GM18505 (cell line): ENCODE measurements around the gene RRP15.

ENCODE experiments used
- ATAC-seq: cut with Tn5 transposase; IDR thresholded peaks from one replicate; pipeline ENCODE4 v1.9.1; 2021; ENCODE audit not compliant: unreplicated experiment
- POLR2A ChIP-seq: IDR thresholded peaks from 4 replicates; pipeline ENCODE4 v1.6.1; 2011; ENCODE audit warnings: borderline replicate concordance; ENCODE audit not compliant: insufficient read depth, insufficient read length; ENCODE audit errors: extremely low read depth

The RRP15 gene

GRCh38 chr1:218348628-218349071 is 63.6 kb downstream of the RRP15 start:
- no peak for TF ChIP-seq POLR2A
- no peak for ATAC-seq

DNA sequence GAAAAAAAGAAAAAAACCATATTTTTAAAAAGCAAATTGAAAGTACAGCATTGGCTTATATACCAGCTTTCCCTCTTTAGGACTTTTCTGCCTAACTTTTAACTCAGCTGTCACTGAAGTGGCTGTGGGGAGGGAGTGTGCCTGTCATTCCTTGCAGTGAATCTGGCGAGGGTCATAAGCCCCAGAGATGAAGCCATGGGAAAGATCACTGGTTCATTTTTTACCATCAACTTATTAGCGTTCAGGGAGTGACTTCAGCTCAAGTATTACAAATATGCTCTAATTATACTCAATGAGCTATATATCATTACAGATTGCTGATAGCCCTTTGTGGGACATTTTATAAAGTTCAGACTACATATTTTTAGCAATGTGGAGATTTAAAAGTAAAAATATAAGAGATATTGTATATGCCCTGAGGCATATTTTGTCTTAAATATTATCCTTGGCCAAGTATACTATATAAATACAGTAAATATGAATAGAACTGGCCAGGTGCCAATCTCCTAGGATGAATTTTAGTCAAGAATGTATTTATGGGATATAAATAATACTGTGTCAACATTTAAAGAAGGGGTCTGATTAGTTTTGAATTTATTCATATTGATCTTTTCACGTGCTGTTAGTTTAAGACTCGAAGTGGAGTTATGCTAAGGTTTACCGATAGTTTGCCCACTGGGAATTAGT is 64.4 kb downstream of the RRP15 start:
- TF ChIP-seq POLR2A: no peak
- no peak for ATAC-seq

DNA sequence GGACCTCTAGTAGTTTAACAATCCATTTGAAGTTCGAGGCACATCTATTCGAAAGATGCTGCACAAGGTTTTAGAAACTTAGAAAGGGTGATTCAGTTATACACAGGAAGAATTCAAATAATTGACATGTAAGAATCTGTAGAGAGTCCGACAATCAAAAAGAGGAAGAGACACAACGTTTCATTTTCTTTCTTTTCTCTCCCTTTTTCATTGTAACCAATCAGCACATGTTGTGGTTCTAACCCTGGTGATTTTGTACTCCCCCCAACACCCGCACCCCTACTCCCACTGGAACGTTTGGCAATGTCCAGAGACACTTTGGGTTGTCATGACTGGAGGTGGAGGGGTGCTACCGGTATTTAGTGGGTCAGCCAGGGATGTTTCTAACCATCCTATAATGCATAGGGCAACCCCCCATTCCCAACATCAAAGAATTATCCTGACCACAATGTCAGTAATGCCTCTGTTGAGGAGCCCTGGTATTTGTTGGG is 65.0 kb downstream of the RRP15 start:
- no peak for ATAC-seq
- TF ChIP-seq POLR2A: no peak

DNA sequence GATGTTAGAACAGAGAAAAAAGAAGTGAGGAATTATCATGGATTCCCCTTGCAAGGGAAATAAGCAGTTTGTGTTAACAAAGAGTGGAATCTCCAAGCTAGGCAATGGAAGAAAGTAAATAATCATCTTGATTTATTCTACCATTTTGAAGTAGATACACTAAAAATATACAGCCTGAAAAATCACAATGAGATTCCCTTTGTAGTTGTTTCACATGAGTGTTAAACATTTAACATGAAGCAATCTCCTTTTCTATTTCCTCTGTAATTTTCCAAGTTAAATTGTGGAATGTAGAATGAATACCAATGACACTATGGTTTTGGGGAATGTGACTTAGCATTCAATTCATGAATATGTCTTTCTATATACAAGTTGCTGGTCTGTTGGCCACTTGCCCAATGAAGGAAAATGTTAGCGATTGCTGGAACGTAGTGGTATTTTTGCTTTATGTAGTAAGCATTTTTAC is 65.7 kb downstream of the RRP15 start:
- no peak for ATAC-seq
- TF ChIP-seq POLR2A: no peak

- TF ChIP-seq POLR2A: no peak
- peak; percentile 73 for ATAC-seq
Observed at GRCh38 chr1:218351391-218352074, 66.4 kb downstream of the RRP15 start.

DNA sequence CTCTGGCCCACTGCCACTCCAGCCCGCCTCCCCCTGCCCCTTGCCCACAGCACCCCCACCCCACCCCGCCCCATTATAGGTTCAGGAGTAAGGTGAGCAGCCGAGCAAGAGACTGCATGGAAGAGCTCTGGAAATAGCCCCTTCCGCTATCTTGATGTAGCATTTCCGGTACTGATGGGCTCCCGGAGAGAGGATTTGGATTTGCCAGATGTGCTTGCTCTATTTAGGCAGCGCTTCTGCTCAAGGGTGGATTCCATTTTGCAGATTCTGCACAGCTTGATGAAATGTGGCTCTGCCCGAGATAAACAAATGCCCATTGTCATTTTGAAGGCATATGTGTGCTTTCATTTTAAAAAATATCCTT is 67.0 kb downstream of the RRP15 start:
- ATAC-seq: no peak
- no peak for TF ChIP-seq POLR2A

GRCh38 chr1:218353656-218354055 is 68.6 kb downstream of the RRP15 start:
- ATAC-seq: no peak
- no peak for TF ChIP-seq POLR2A

GRCh38 chr1:218355278-218355677 is 70.2 kb downstream of the RRP15 start:
- no peak for TF ChIP-seq POLR2A
- no peak for ATAC-seq

DNA sequence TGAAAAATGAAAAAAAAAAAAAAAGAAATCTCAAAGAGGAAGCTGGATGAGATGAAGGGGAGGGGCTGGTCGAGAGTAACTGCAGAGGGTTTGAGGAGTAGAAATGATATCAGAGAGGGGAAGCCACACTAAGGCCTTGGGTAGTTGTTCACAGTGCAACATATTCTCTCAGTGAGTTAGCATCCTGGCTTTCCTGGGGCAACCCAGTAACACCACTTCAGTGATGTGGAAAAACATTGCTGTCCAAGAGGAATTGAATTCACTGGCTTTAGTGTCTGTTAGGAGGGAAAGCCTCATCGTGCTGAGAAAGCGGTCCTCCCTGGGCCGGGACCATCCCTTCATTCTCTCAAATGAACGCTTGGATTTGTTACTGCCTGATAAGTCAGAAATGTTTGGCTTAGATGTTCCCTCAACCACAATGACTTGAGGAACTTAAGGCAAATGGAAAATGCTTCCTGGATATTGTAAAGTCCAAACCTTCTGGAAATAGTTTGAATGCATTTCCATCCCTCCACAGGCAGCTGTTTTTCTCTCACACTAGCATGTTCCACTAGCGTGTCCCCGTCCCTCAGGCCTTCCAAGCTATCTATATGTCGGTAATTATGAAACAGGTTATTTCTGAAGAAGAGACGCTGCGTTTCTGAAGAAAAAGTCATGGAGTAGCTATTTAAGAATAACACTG is 72.3 kb downstream of the RRP15 start:
- no peak for ATAC-seq
- no peak for TF ChIP-seq POLR2A

DNA sequence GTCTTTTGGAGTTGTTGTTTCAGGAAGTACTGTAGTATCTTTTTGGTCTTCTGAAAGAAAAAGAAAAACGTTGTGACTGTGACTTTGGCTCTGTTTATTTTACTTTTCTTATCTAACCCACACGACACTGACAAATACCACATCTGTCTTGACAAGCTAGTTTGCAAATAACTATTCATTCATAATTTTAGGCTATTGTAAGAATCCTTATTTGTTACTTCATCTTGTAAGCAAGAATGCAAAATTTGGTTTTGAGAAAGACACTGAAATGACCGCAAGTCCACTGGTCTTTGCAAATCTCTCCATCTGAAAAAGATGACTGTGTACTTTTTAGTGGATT is 72.8 kb downstream of the RRP15 start:
- TF ChIP-seq POLR2A: no peak
- ATAC-seq: no peak

DNA sequence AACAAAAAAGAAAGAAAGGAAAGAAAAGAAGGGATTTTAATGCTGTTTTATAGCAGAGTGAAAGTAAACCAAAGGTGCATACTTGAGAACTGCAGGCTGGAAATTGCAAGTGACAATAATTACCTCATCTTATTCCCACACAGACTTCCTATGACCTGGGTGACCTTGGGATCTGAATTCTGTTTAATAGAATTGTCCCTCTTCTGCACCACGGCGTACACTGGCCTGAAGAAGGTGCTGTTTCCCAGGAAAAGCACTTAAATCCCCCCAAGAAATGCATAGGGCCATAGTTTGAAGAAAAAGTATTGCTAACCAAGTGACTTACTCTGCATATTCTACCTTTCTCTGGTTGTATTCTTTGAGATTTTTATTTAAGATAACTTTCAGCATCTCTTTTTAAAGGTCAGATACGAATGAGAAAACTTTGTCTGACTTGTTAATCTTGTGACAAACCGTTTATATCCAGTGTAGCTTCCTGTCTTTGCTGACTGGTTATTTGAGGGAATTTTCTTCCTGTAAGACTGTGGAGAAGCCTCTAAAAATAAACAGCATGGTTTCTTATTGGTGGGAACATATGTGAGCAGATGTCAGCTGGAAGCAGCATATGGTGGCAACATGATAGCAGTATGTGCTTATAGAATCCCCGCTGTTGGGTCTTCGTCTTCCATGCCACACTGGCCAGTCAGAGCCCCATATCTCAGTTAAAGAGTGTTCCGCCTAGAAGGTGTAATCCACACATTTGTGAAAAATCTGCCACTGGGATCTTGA is 76.4 kb downstream of the RRP15 start:
- TF ChIP-seq POLR2A: no peak

GRCh38 chr1:218362418-218363076 is 77.5 kb downstream of the RRP15 start:
- TF ChIP-seq POLR2A: no peak
- ATAC-seq: no peak

More for the DNA sequence above, 76.4 kb downstream of the RRP15 start:
- no peak for ATAC-seq
